Neural cell (in vitro differentiated cells): ENCODE data around the gene TGM5. TPM values are rescaled to one million over a fixed set of nuclear protein-coding genes. Genes with fewer than 3 reads are reported as not detected.

ENCODE experiments used
- H2AFZ ChIP-seq: fragments of 200-600, 300-800 bp; sonication (generic), shearing (Covaris generic); 2 replicates; pipeline ENCODE4 v1.6.0; 2014; ENCODE audit warnings: low read depth, mild to moderate bottlenecking, antibody characterized with exemption, low read length, moderate library complexity
- H3F3A ChIP-seq: fragments of 200-600 bp; shearing (Covaris generic); 2 replicates; pipeline ENCODE4 v1.6.1; 2016; ENCODE audit warnings: mild to moderate bottlenecking, moderate library complexity, mixed read lengths, antibody characterized with exemption, low read length; ENCODE audit not compliant: insufficient read depth, poor library complexity, severe bottlenecking
- H3K27ac ChIP-seq: fragments of 200-600, 300-800 bp; sonication (generic), shearing (Covaris generic); 2 replicates; pipeline ENCODE4 v1.5.1; 2014; ENCODE audit warnings: mild to moderate bottlenecking, low read length, moderate library complexity
- H3K27me3 ChIP-seq: fragments of 300-800, 200-600 bp; sonication (generic), shearing (Covaris generic); 2 replicates; pipeline ENCODE4 v1.6.0; 2014; ENCODE audit warnings: mild to moderate bottlenecking, low read depth, low read length, moderate library complexity; ENCODE audit not compliant: insufficient read depth
- H3K36me3 ChIP-seq: fragments of 300-800, 200-600 bp; sonication (generic), shearing (Covaris generic); 2 replicates; pipeline ENCODE4 v1.5.1; 2014; ENCODE audit warnings: mild to moderate bottlenecking, antibody characterized with exemption, low read length, moderate library complexity; ENCODE audit not compliant: insufficient read depth
- H3K4me2 ChIP-seq: fragments of 300-800, 200-600 bp; sonication (generic), shearing (Covaris generic); 2 replicates; pipeline ENCODE4 v1.6.0; 2014; ENCODE audit warnings: mild to moderate bottlenecking, low read length
- H3K4me3 ChIP-seq: fragments of 300-800, 200-600 bp; sonication (generic), shearing (Covaris generic); 2 replicates; pipeline ENCODE4 v1.5.1; 2014; ENCODE audit warnings: mild to moderate bottlenecking, low read length, moderate library complexity
- H3K79me2 ChIP-seq: fragments of 200-600 bp; shearing (Covaris generic); replicated peaks from 2 replicates; pipeline ENCODE4 v1.6.0; 2014; ENCODE audit warnings: mild to moderate bottlenecking, low read length, moderate library complexity; ENCODE audit not compliant: insufficient read depth
- H3K9ac ChIP-seq: fragments of 300-800, 200-600 bp; sonication (generic), shearing (Covaris generic); 2 replicates; pipeline ENCODE4 v1.6.1; 2016; ENCODE audit warnings: mild to moderate bottlenecking, low read length, mixed read lengths
- H3K9me2 ChIP-seq: fragments of 200-600 bp; shearing (Covaris generic); 2 replicates; pipeline ENCODE4 v1.6.1; 2016; ENCODE audit warnings: mild to moderate bottlenecking, low read length, mixed read lengths; ENCODE audit not compliant: insufficient read depth
- H3K9me3 ChIP-seq: fragments of 200-600, 300-800 bp; sonication (generic), shearing (Covaris generic); 2 replicates; pipeline ENCODE4 v1.6.1; 2016; ENCODE audit warnings: mild to moderate bottlenecking, mixed run types, low read length, moderate library complexity, mixed read lengths
- H4K20me1 ChIP-seq: fragments of 200-600 bp; shearing (Covaris generic); 2 replicates; pipeline ENCODE4 v1.6.1; 2016; ENCODE audit warnings: mild to moderate bottlenecking, mixed run types; ENCODE audit not compliant: insufficient read depth
- CTCF ChIP-seq: fragments of 450-650 bp; IDR thresholded peaks from 2 replicates; pipeline ENCODE4 v1.5.1; 2014; ENCODE audit warnings: antibody characterized with exemption, mild to moderate bottlenecking, moderate library complexity; ENCODE audit not compliant: poor library complexity, severe bottlenecking
- EP300 ChIP-seq: fragments of 450-650 bp; conservative IDR thresholded peaks from 2 replicates; pipeline ENCODE4 v1.6.1; 2014; ENCODE audit warnings: antibody characterized with exemption, mild to moderate bottlenecking, moderate library complexity; ENCODE audit not compliant: poor library complexity, severe bottlenecking
- EZH2 ChIP-seq: fragments of 200-600, 300-800 bp; shearing (Covaris generic), sonication (generic); IDR thresholded peaks from 2 replicates; pipeline ENCODE4 v1.6.1; 2014; ENCODE audit warnings: antibody characterized with exemption, low read length, borderline replicate concordance, mild to moderate bottlenecking; ENCODE audit not compliant: insufficient read depth, poor library complexity, severe bottlenecking
- MXI1 ChIP-seq: fragments of 450-650 bp; conservative IDR thresholded peaks from 2 replicates; pipeline ENCODE4 v1.6.1; 2014; ENCODE audit warnings: antibody characterized with exemption, mild to moderate bottlenecking; ENCODE audit not compliant: poor library complexity, severe bottlenecking
- POLR2AphosphoS5 ChIP-seq: IDR thresholded peaks from 2 replicates; pipeline ENCODE4 v1.6.1; 2012
- RAD21 ChIP-seq: fragments of 450-650 bp; conservative IDR thresholded peaks from 2 replicates; pipeline ENCODE4 v1.6.1; 2014; ENCODE audit warnings: antibody characterized with exemption, mild to moderate bottlenecking, moderate library complexity
- REST ChIP-seq: IDR thresholded peaks from 2 replicates; pipeline ENCODE4 v1.6.1; 2012; ENCODE audit warnings: borderline replicate concordance
- SMC3 ChIP-seq: fragments of 450-650 bp; conservative IDR thresholded peaks from 2 replicates; pipeline ENCODE4 v1.6.1; 2014; ENCODE audit warnings: antibody characterized with exemption, mild to moderate bottlenecking, moderate library complexity; ENCODE audit not compliant: poor library complexity
- TAF1 ChIP-seq: IDR thresholded peaks from 2 replicates; pipeline ENCODE4 v1.6.1; 2012; ENCODE audit warnings: low read depth
- polyA plus RNA-seq: library from polyadenylated mRNA; depleted of rRNA; stranded (reverse); fragments of >200 nt; gene quantifications from 2 replicates; pipeline ENCODE4 v1.2.3, GENCODE V29; 2014

TGM5 gene
- polyA plus RNA-seq, 1 donor from 2014 or later, result not detected

GRCh38 chr15:43208052-43209002, 58.4 kb downstream of the TGM5 start:
- no peaks in the 10 kb centered on the region for H3K79me2 ChIP-seq

More at GRCh38 chr15:43208052-43209002, 58.4 kb downstream of the TGM5 start:
- no peak overlapping the region for H3K4me2 ChIP-seq
- H3K36me3 ChIP-seq, result no peaks in the 10 kb centered on the region
- no peaks in the 10 kb centered on the region for H3K27me3 ChIP-seq
- H3K9me2 ChIP-seq, result no peaks in the 10 kb centered on the region
- H3F3A ChIP-seq, result no peaks in the 10 kb centered on the region
- no peak overlapping the region for H3K4me3 ChIP-seq
- H2AFZ ChIP-seq, result no peak overlapping the region
- H3K9ac ChIP-seq, result no peak overlapping the region
- TF ChIP-seq TAF1 (no peak), SMC3 (no peak), RAD21 (no peak), MXI1 (no peak), EZH2 (no peak), CTCF (no peak), EP300 (no peak), REST (no peak), POLR2AphosphoS5 (no peak)
- H3K27ac ChIP-seq, result no peak overlapping the region
- H4K20me1 ChIP-seq, result no peaks in the 10 kb centered on the region
- no peaks in the 10 kb centered on the region for H3K9me3 ChIP-seq
